Neuronal stem cell (in vitro differentiated cells): ENCODE data around the gene KRTAP10-6.
"Not testable (repeated sequence)": the region's sequence is repeated elsewhere in the genome, so short reads cannot be mapped to it uniquely, and the experiment has no call there.

Experiments
- DNase-seq: peaks from one replicate; pipeline ENCODE4 v3.0.0-alpha.2; 2013; ENCODE audit warnings: low spot score
- H2AFZ ChIP-seq: one replicate; pipeline ENCODE4 v1.6.1; 2013; ENCODE audit warnings: mild to moderate bottlenecking, low read length, inconsistent platforms
- H2AK5ac ChIP-seq: 2 replicates; pipeline ENCODE4 v1.6.1; 2013; ENCODE audit warnings: low read depth, mild to moderate bottlenecking, inconsistent platforms, low read length, moderate library complexity, mixed read lengths
- H2BK120ac ChIP-seq: 2 replicates; pipeline ENCODE4 v1.6.1; 2013; ENCODE audit warnings: low read depth, mild to moderate bottlenecking, inconsistent platforms, low read length, moderate library complexity, mixed read lengths
- H2BK12ac ChIP-seq: one replicate; pipeline ENCODE4 v1.6.1; 2013; ENCODE audit warnings: low read length, inconsistent platforms
- H2BK15ac ChIP-seq: 2 replicates; pipeline ENCODE4 v1.6.1; 2013; ENCODE audit warnings: mild to moderate bottlenecking, low read length, inconsistent platforms, mixed read lengths
- H2BK5ac ChIP-seq: one replicate; pipeline ENCODE4 v1.6.1; 2013; ENCODE audit warnings: inconsistent platforms, mild to moderate bottlenecking, low read length, moderate library complexity
- H3K14ac ChIP-seq: one replicate; pipeline ENCODE4 v1.6.1; 2013; ENCODE audit warnings: low read length, inconsistent platforms
- H3K18ac ChIP-seq: 2 replicates; pipeline ENCODE4 v1.6.1; 2013; ENCODE audit warnings: low read length, inconsistent platforms
- H3K23ac ChIP-seq: 2 replicates; pipeline ENCODE4 v1.6.1; 2013; ENCODE audit warnings: low read depth, mild to moderate bottlenecking, mixed read lengths, low read length, inconsistent platforms; ENCODE audit not compliant: poor library complexity
- H3K27ac ChIP-seq: replicated peaks from 3 replicates; pipeline ENCODE4 v1.5.1; 2013; ENCODE audit warnings: low read length, inconsistent platforms
- H3K27me3 ChIP-seq, 3 experiments: 2 replicates each; pipeline ENCODE4 v1.6.1; 2013; ENCODE audit warnings: low read length in 3 of 3, mild to moderate bottlenecking in 2 of 3, inconsistent platforms in 1 of 3, low read depth in 1 of 3, mixed read lengths in 1 of 3, moderate library complexity in 1 of 3; ENCODE audit not compliant: control insufficient read depth in 3 of 3, insufficient read depth in 3 of 3
- H3K36me3 ChIP-seq, 2 donors: replicated peaks in 1 of 2; 2 replicates each; pipeline ENCODE4 v1.6.1; 2013; ENCODE audit warnings: low read length in 2 of 2; ENCODE audit not compliant: control insufficient read depth in 2 of 2, insufficient read depth in 2 of 2
- H3K4ac ChIP-seq: 2 replicates; pipeline ENCODE4 v1.6.1; 2013; ENCODE audit warnings: inconsistent platforms, mild to moderate bottlenecking, low read length, moderate library complexity
- H3K4me1 ChIP-seq, 2 donors: 1 replicate in 1 of 2; 2 replicates in 1 of 2; pipeline ENCODE4 v1.6.1; 2013; ENCODE audit warnings: low read length in 2 of 2, low read depth in 1 of 2; ENCODE audit not compliant: control insufficient read depth in 2 of 2, insufficient read depth in 1 of 2
- H3K4me2 ChIP-seq: one replicate; pipeline ENCODE4 v1.6.1; 2013; ENCODE audit warnings: mild to moderate bottlenecking, low read length, inconsistent platforms; ENCODE audit not compliant: insufficient read depth, poor library complexity, severe bottlenecking
- H3K4me3 ChIP-seq, 2 donors: 2 replicates each; pipeline ENCODE4 v1.5.1; 2013; ENCODE audit warnings: low read length in 2 of 2, mild to moderate bottlenecking in 2 of 2, inconsistent platforms in 1 of 2, moderate library complexity in 1 of 2
- H3K79me1 ChIP-seq: one replicate; pipeline ENCODE4 v1.6.1; 2013; ENCODE audit warnings: low read depth, mild to moderate bottlenecking, inconsistent platforms, low read length, moderate library complexity
- H3K9ac ChIP-seq: one replicate; pipeline ENCODE4 v1.6.1; 2013; ENCODE audit warnings: mild to moderate bottlenecking, low read depth, low read length, inconsistent platforms; ENCODE audit not compliant: poor library complexity
- H3K9me3 ChIP-seq, 2 donors: replicated peaks in 1 of 2; 2 replicates each; pipeline versions ENCODE3 to v1.6.1; 2013; ENCODE audit warnings: low read length in 2 of 2, mild to moderate bottlenecking in 2 of 2, inconsistent platforms in 1 of 2, low read depth in 1 of 2, mixed read lengths in 1 of 2, moderate library complexity in 1 of 2; ENCODE audit not compliant: control insufficient read depth in 2 of 2, insufficient read depth in 1 of 2
- H4K8ac ChIP-seq: one replicate; pipeline ENCODE4 v1.6.1; 2013; ENCODE audit warnings: low read depth, mild to moderate bottlenecking, inconsistent platforms, low read length, moderate library complexity
- H4K91ac ChIP-seq: one replicate; pipeline ENCODE4 v1.6.1; 2013; ENCODE audit warnings: low read length, low read depth, mild to moderate bottlenecking, inconsistent platforms; ENCODE audit not compliant: poor library complexity
- WGBS, 2 donors: extraction: QIAGEN DNeasy Blood & Tissue Kit; methylation state at CpG; one replicate each; pipeline ENCODE4 v1.1.7; 2013; ENCODE audit warnings: missing lambda C conversion rate in 2 of 2, mixed read lengths in 1 of 2; ENCODE audit not compliant: insufficient read length in 2 of 2, insufficient replicate concordance in 1 of 2; ENCODE audit errors: extremely low coverage in 2 of 2; 5-methylcytosine and 5-hydroxymethylcytosine counted together

KRTAP10-6 gene

GRCh38 chr21:44564886-44565598 lies 27.3 kb downstream of the KRTAP10-6 start:
- H2BK120ac ChIP-seq, result no peak overlapping the region
- H2AFZ ChIP-seq, result no peak overlapping the region
- no peak overlapping the region for H2BK15ac ChIP-seq
- no peak overlapping the region for H4K91ac ChIP-seq
- no peak overlapping the region for H3K4ac ChIP-seq
- H3K79me1 ChIP-seq, result no peaks in the 10 kb centered on the region
- no peak overlapping the region for H3K27ac ChIP-seq
- H3K4me2 ChIP-seq, result no peak overlapping the region
- no peak overlapping the region for H3K18ac ChIP-seq
- no peaks in the 10 kb centered on the region for H3K27me3 ChIP-seq
- no peak overlapping the region for H3K4me3 ChIP-seq
- no peak for DNase-seq
- H3K23ac ChIP-seq, result no peak overlapping the region
- no peaks in the 10 kb centered on the region for H3K4me1 ChIP-seq
- H4K8ac ChIP-seq, result no peak overlapping the region
- H2BK12ac ChIP-seq, result no peak overlapping the region
- H3K14ac ChIP-seq, result no peak overlapping the region
- no CpG with 5 or more reads among the region's 1 CpG for WGBS, 2 donors
- no peaks in the 10 kb centered on the region for H3K36me3 ChIP-seq
- no peak overlapping the region for H2AK5ac ChIP-seq
- H2BK5ac ChIP-seq, result no peak overlapping the region
- no peak overlapping the region for H3K9ac ChIP-seq
- H3K9me3 ChIP-seq, result no peaks in the 10 kb centered on the region

DNA sequence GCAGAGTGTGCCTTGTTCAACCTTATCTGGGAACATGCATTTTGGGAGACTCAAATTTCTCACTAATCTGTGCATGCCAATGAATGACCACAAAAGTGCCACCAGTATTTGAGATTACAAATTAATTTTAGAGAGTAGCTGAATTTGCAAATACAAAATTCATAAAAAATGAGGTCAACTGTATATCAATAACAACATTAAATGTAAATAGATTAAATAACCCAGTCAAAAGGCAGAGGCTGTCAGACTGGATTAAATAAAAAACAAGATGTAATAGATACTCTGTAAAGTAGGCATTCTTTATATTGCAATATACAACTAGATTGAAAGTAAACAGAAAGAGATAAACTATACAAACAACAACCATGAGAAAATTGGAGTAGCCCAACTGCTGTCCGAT lies 28.2 kb downstream of the KRTAP10-6 start:
- no peak overlapping the region for H3K4me3 ChIP-seq
- no peaks in the 10 kb centered on the region for H3K4me1 ChIP-seq
- H2BK120ac ChIP-seq, result no peak overlapping the region
- H2AFZ ChIP-seq, result no peak overlapping the region
- H3K9me3 ChIP-seq, result no peaks in the 10 kb centered on the region
- H3K14ac ChIP-seq, result no peak overlapping the region
- H2BK15ac ChIP-seq, result no peak overlapping the region
- DNase-seq, result no peak
- no peak overlapping the region for H3K4me2 ChIP-seq
- H3K9ac ChIP-seq, result no peak overlapping the region
- H3K27me3 ChIP-seq, result no peaks in the 10 kb centered on the region
- H3K36me3 ChIP-seq, result no peaks in the 10 kb centered on the region
- WGBS, 2 donors, result no CpG with 5 or more reads among the region's 1 CpG
- no peak overlapping the region for H3K23ac ChIP-seq
- no peaks in the 10 kb centered on the region for H3K79me1 ChIP-seq
- no peak overlapping the region for H2BK5ac ChIP-seq
- no peak overlapping the region for H4K8ac ChIP-seq
- no peak overlapping the region for H3K27ac ChIP-seq
- no peak overlapping the region for H2AK5ac ChIP-seq
- no peak overlapping the region for H3K4ac ChIP-seq
- H3K18ac ChIP-seq, result no peak overlapping the region
- no peak overlapping the region for H4K91ac ChIP-seq
- no peak overlapping the region for H2BK12ac ChIP-seq

DNA sequence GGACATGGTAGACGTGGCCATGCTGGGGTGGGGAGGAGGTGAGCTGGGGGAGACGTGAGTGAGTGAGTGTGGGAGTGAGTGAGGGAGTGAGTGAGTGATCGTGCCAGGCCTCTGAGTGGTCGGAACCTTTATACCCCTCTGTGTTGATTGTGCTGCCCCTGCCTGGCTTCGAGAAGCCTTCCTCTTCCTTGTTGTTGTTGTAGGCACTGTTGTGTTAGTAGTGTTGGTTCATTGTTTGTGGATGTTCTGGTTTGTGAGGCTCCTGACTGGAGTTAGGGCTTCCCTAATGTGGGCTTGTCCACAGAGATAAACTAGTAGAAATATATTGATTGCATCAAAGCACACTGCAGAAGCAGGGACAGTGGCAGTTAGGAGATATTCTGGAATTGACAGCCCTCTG lies 33.6 kb downstream of the KRTAP10-6 start, which contains the start of gene KRTAP10-3:
KRTAP10-3 (minus strand) TSS at position 101 of the 400 bp plus-strand sequence; CDS start at position 21, 80 bp downstream.
- peaks cover 2 to 5% of the 10 kb centered on the region in 2 donors for H3K4me1 ChIP-seq
- H3K14ac ChIP-seq, result peak within 1 kb of the TSS; percentile 92
- H2BK5ac ChIP-seq, result no peak within 1 kb of the TSS
- no peak within 1 kb of the TSS for H4K91ac ChIP-seq
- no peak for DNase-seq
- H2BK15ac ChIP-seq, result peak within 1 kb of the TSS; percentile 28
- no CpG with 5 or more reads among the region's 5 CpGs for WGBS, 2 donors
- no peaks in the 10 kb centered on the region for H3K36me3 ChIP-seq
- H3K4ac ChIP-seq, result peak within 1 kb of the TSS; percentile 68
- H3K4me2 ChIP-seq, result no peak within 1 kb of the TSS
- no peaks in the 10 kb centered on the region for H3K79me1 ChIP-seq
- no peak within 1 kb of the TSS for H3K4me3 ChIP-seq
- H2BK12ac ChIP-seq, result peak within 1 kb of the TSS; percentile 88
- peak within 1 kb of the TSS; percentile 49 for H2AK5ac ChIP-seq
- H3K9ac ChIP-seq, result peak within 1 kb of the TSS; percentile 67
- no peak within 1 kb of the TSS for H3K23ac ChIP-seq
- peak within 1 kb of the TSS; percentile 90 for H3K18ac ChIP-seq
- H3K9me3 ChIP-seq, result no peaks in the 10 kb centered on the region
- H2AFZ ChIP-seq, result no peak within 1 kb of the TSS
- H3K27ac ChIP-seq, result no peak within 1 kb of the TSS
- H4K8ac ChIP-seq, result peak within 1 kb of the TSS; percentile 79
- no peaks in the 10 kb centered on the region for H3K27me3 ChIP-seq
- H2BK120ac ChIP-seq, result peak within 1 kb of the TSS; percentile 54

DNA sequence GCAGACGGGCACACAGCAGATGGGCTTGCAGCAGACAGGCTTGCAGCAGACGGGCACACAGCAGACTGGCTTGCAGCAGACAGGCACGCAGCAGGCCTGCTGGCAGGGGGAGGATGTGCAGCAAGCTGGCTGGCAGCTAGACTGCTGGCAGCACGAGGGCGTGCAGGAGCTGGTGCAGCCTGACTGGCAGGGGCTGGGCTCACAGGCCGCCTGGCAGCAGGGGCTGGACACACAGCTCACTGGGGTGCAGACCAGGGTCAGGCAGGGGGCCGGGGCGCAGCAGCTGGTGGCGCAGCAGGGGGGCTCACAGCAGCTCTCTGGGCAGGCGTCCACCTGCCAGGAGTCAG lies 34.0 kb downstream of the KRTAP10-6 start:
- H3K79me1 ChIP-seq, H2BK120ac ChIP-seq, H3K4me2 ChIP-seq, H3K4me1 ChIP-seq, H3K9me3 ChIP-seq, DNase-seq, H3K4me3 ChIP-seq, H2AFZ ChIP-seq, H3K36me3 ChIP-seq, H3K23ac ChIP-seq, H3K27ac ChIP-seq, H4K91ac ChIP-seq, H3K27me3 ChIP-seq, H3K4ac ChIP-seq, H2BK5ac ChIP-seq: not testable (repeated sequence)
- Histone ChIP-seq H2BK12ac (peak overlapping the region; percentile 88), H4K8ac (peak overlapping the region; percentile 79), H3K18ac (peak overlapping the region; percentile 90), H2AK5ac (peak overlapping the region; percentile 49), H3K9ac (peak overlapping the region; percentile 60), H2BK15ac (peak overlapping the region; percentile 6), H3K14ac (peak overlapping the region; percentile 92)
- no CpG with 5 or more reads among the region's 10 CpGs for WGBS, 2 donors
